ENCODE results near the gene IQCE.

The IQCE gene

GRCh38 chr7:2522780-2523433, 35.9 kb upstream of the IQCE start:
- TF ChIP-seq ZBTB7A (IDR thresholded peaks at IDR 0.05; ENCODE audit: low read depth) (no peak), TCF12 (IDR thresholded peaks at IDR 0.05; ENCODE audit: low read depth) (peak; percentile 30), EP300 (IDR thresholded peaks at IDR 0.05; ENCODE audit: borderline replicate concordance) (no peak), MAX (IDR thresholded peaks at IDR 0.05) (no peak), EGR1 (IDR thresholded peaks at IDR 0.05) (peak; percentile 89), RAD21 (IDR thresholded peaks at IDR 0.05; ENCODE audit: low read depth) (no peak; the same call in 1 of the 2 replicates), NFIC (IDR thresholded peaks at IDR 0.05) (peak; percentile 25), TAF1 (IDR thresholded peaks at IDR 0.05; ENCODE audit: low read depth) (no peak; the same call in 1 of the 2 replicates), YY1 (IDR thresholded peaks at IDR 0.05; ENCODE audit: low read depth) (no peak), CREB1 (IDR thresholded peaks at IDR 0.05; ENCODE audit: low read depth) (no peak), CEBPB (IDR thresholded peaks at IDR 0.05) (no peak), FOXM1 (IDR thresholded peaks at IDR 0.05; ENCODE audit: borderline replicate concordance, low read depth) (no peak), USF1 (IDR thresholded peaks at IDR 0.05) (no peak), TEAD4 (IDR thresholded peaks at IDR 0.05) (peak; percentile 89)
- TF ChIP-seq, protein P1, sequence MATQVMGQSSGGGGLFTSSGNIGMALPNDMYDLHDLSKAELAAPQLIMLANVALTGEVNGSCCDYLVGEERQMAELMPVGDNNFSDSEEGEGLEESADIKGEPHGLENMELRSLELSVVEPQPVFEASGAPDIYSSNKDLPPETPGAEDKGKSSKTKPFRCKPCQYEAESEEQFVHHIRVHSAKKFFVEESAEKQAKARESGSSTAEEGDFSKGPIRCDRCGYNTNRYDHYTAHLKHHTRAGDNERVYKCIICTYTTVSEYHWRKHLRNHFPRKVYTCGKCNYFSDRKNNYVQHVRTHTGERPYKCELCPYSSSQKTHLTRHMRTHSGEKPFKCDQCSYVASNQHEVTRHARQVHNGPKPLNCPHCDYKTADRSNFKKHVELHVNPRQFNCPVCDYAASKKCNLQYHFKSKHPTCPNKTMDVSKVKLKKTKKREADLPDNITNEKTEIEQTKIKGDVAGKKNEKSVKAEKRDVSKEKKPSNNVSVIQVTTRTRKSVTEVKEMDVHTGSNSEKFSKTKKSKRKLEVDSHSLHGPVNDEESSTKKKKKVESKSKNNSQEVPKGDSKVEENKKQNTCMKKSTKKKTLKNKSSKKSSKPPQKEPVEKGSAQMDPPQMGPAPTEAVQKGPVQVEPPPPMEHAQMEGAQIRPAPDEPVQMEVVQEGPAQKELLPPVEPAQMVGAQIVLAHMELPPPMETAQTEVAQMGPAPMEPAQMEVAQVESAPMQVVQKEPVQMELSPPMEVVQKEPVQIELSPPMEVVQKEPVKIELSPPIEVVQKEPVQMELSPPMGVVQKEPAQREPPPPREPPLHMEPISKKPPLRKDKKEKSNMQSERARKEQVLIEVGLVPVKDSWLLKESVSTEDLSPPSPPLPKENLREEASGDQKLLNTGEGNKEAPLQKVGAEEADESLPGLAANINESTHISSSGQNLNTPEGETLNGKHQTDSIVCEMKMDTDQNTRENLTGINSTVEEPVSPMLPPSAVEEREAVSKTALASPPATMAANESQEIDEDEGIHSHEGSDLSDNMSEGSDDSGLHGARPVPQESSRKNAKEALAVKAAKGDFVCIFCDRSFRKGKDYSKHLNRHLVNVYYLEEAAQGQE (IDR thresholded peaks at IDR 0.05; ENCODE audit: low read depth), result no peak

- TF ChIP-seq YY1 (IDR thresholded peaks at IDR 0.05; ENCODE audit: low read depth) (no peak), RAD21 (IDR thresholded peaks at IDR 0.05; ENCODE audit: low read depth) (no peak), MAX (IDR thresholded peaks at IDR 0.05) (peak; percentile 54), TEAD4 (IDR thresholded peaks at IDR 0.05) (peak; percentile 69; the same call in 1 of the 2 replicates), EGR1 (IDR thresholded peaks at IDR 0.05) (no peak; the same call in 1 of the 2 replicates), NFIC (IDR thresholded peaks at IDR 0.05) (peak; percentile 49), ZBTB7A (IDR thresholded peaks at IDR 0.05; ENCODE audit: low read depth) (peak; percentile 95), TCF12 (IDR thresholded peaks at IDR 0.05; ENCODE audit: low read depth) (peak; percentile 53; the same call in 1 of the 2 replicates), EP300 (IDR thresholded peaks at IDR 0.05; ENCODE audit: borderline replicate concordance) (peak; percentile 58), FOXM1 (IDR thresholded peaks at IDR 0.05; ENCODE audit: borderline replicate concordance, low read depth) (no peak), CEBPB (IDR thresholded peaks at IDR 0.05) (no peak), TAF1 (IDR thresholded peaks at IDR 0.05; ENCODE audit: low read depth) (no peak), USF1 (IDR thresholded peaks at IDR 0.05) (peak; percentile 13; the same call in 1 of the 2 replicates), CREB1 (IDR thresholded peaks at IDR 0.05; ENCODE audit: low read depth) (no peak)
- TF ChIP-seq, protein P1 (IDR thresholded peaks at IDR 0.05; ENCODE audit: low read depth), result no peak
Observed at GRCh38 chr7:2523461-2523936, 35.3 kb upstream of the IQCE start.

DNA sequence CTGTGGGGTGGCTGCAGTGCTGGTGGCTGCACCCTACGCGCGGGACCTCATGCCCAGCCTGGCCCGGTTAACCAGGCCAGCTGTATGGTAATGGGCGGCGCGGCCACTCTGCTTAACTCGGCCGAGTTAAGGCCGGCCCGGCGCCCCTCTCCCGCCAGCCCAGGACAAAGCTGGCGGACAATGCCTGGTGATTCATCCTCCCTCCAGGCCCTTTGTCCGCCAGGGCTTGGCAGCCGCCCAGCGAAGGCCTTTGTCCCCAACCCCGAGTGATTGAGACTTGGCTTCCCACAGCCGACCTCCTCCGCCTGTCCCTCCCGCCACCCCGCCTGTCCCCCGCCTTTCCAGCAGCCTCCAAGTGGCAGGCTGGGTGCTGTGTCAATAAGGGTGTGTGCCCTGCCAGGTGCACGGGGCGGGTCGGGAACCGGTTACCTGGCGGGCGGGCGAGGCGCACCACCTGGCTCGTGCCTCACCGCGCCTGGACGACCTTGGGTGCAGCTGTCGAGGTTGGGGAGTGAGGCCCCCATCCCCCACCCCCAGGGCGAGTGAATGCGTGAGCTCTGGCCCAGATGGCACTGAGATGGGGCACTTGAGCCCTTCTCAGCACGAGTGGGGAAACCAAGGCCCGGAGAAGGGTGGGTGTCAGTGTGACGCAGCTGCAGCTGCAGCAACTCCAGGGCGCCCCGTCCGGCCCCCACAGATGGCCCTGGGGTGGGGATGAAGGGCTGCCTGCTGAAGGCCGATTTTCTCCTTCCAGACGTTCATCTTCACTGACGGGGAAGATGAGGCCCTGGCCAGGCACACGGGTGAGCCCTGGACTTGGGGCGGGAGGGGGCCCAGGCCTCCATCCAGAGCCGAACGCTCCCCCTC, 34.6 kb upstream of the IQCE start:
- no peak; the same call in 1 of the 2 replicates for TF ChIP-seq USF1 (IDR thresholded peaks at IDR 0.05)
- TF ChIP-seq TAF1 (IDR thresholded peaks at IDR 0.05; ENCODE audit: low read depth), result peak; percentile 44; the same call in 1 of the 2 replicates
- no peak for TF ChIP-seq EGR1 (IDR thresholded peaks at IDR 0.05)
- TF ChIP-seq YY1 (IDR thresholded peaks at IDR 0.05; ENCODE audit: low read depth), result peak; percentile 4; the same call in 1 of the 2 replicates
- peak; percentile 96 for TF ChIP-seq NFIC (IDR thresholded peaks at IDR 0.05)
- TF ChIP-seq CEBPB (IDR thresholded peaks at IDR 0.05), result no peak; the same call in 1 of the 2 replicates
- peak; percentile 71 for TF ChIP-seq TEAD4 (IDR thresholded peaks at IDR 0.05)
- no peak for TF ChIP-seq CREB1 (IDR thresholded peaks at IDR 0.05; ENCODE audit: low read depth)
- peak; percentile 5; the same call in 1 of the 2 replicates for TF ChIP-seq RAD21 (IDR thresholded peaks at IDR 0.05; ENCODE audit: low read depth)
- TF ChIP-seq ZBTB7A (IDR thresholded peaks at IDR 0.05; ENCODE audit: low read depth), result no peak; the same call in none of the 2 replicates
- peak; percentile 100 for TF ChIP-seq TCF12 (IDR thresholded peaks at IDR 0.05; ENCODE audit: low read depth)
- peak; percentile 39; the same call in 1 of the 2 replicates for TF ChIP-seq FOXM1 (IDR thresholded peaks at IDR 0.05; ENCODE audit: borderline replicate concordance, low read depth)
- TF ChIP-seq, protein P1 (IDR thresholded peaks at IDR 0.05; ENCODE audit: low read depth), result no peak
- TF ChIP-seq MAX (IDR thresholded peaks at IDR 0.05), result peak; percentile 90
- TF ChIP-seq EP300 (IDR thresholded peaks at IDR 0.05; ENCODE audit: borderline replicate concordance), result peak; percentile 89
